H1 (cell line): ENCODE measurements around the gene GALNT11. TPM values are rescaled to one million over a fixed set of nuclear protein-coding genes. Genes with fewer than 3 reads are reported as not detected.

Experiments
- CTCF ChIA-PET: fragments of 300-600 bp; sonication (Branson Sonifier 250); formaldehyde crosslinking; loops from one replicate; lab custom pipeline; 2021; ENCODE audit not compliant: partially characterized antibody; lab: Charles Lee
- POLR2A ChIA-PET: fragments of 300-600 bp; sonication (Branson Sonifier 250); formaldehyde crosslinking; loops from one replicate; lab custom pipeline; 2021; ENCODE audit warnings: inconsistent platforms; ENCODE audit not compliant: partially characterized antibody; lab: Charles Lee
- DNase-seq, 2 experiments: peaks; one replicate each; pipeline versions ENCODE4 v3.0.0 to v3.0.0-alpha.2; 2010 to 2022; ENCODE audit warnings: low spot score in 2 of 2, low read depth in 1 of 2, mixed read lengths in 1 of 2
- FAIRE-seq: peaks from 2 replicates; lab custom pipeline; 2011; peaks lifted over from hg19 to GRCh38; lab: Jason Lieb, UNC
- H2AFZ ChIP-seq: 2 replicates; pipeline ENCODE4 v1.8.1; 2012; ENCODE audit warnings: low read length, inconsistent platforms
- H2AK5ac ChIP-seq: 2 replicates; pipeline ENCODE4 v1.6.1; 2013; ENCODE audit warnings: low read depth, low read length
- H2BK120ac ChIP-seq: replicated peaks from 2 replicates; pipeline ENCODE3; 2013; ENCODE audit warnings: low read depth, low read length, inconsistent platforms
- H2BK12ac ChIP-seq: 2 replicates; pipeline ENCODE4 v1.6.1; 2013; ENCODE audit warnings: low read depth, low read length
- H2BK15ac ChIP-seq: 2 replicates; pipeline ENCODE4 v1.6.1; 2013; ENCODE audit warnings: low read length
- H2BK20ac ChIP-seq: 2 replicates; pipeline ENCODE4 v1.6.1; 2013; ENCODE audit warnings: low read length
- H2BK5ac ChIP-seq: 2 replicates; pipeline ENCODE4 v1.6.1; 2013; ENCODE audit warnings: low read depth, low read length
- H3K14ac ChIP-seq: 2 replicates; pipeline ENCODE4 v1.6.1; 2013; ENCODE audit warnings: inconsistent platforms; ENCODE audit not compliant: insufficient read length
- H3K18ac ChIP-seq: 2 replicates; pipeline ENCODE4 v1.6.1; 2013; ENCODE audit warnings: low read length; ENCODE audit errors: extremely low read depth
- H3K23ac ChIP-seq: 2 replicates; pipeline ENCODE4 v1.6.1; 2013; ENCODE audit warnings: inconsistent platforms; ENCODE audit not compliant: insufficient read length
- H3K23me2 ChIP-seq: 2 replicates; pipeline ENCODE4 v1.6.1; 2013; ENCODE audit warnings: low read depth, low read length
- H3K27ac ChIP-seq: 2 replicates; pipeline ENCODE4 v1.6.1; 2011; ENCODE audit warnings: low read depth, low read length, inconsistent platforms
- H3K27me3 ChIP-seq, 4 experiments: replicated peaks in 1 of 4; 1 replicate in 1 of 4; 2 replicates in 3 of 4; pipeline versions ENCODE4 v1.6.1 to v1.8.1; 2011 to 2013; ENCODE audit warnings: low read length in 3 of 4, mild to moderate bottlenecking in 3 of 4, inconsistent platforms in 2 of 4, mixed read lengths in 2 of 4, moderate library complexity in 1 of 4; ENCODE audit not compliant: control insufficient read depth in 3 of 4, insufficient read depth in 3 of 4; ENCODE audit errors: extremely low read depth in 1 of 4
- H3K36me3 ChIP-seq, 4 experiments: 2 replicates each; pipeline versions ENCODE4 v1.6.1 to v1.8.1; 2011 to 2013; ENCODE audit warnings: mild to moderate bottlenecking in 4 of 4, low read length in 3 of 4, moderate library complexity in 2 of 4, control low read depth in 1 of 4, inconsistent platforms in 1 of 4; ENCODE audit not compliant: insufficient read depth in 4 of 4, control insufficient read depth in 2 of 4
- H3K4ac ChIP-seq: replicated peaks from 2 replicates; pipeline ENCODE3; 2013; ENCODE audit warnings: low read length, low read depth, mixed read lengths, inconsistent platforms; ENCODE audit not compliant: insufficient read length
- H3K4me1 ChIP-seq, 4 experiments: replicated peaks in 1 of 4; 1 replicate in 1 of 4; 2 replicates in 3 of 4; pipeline versions ENCODE4 v1.6.1 to v1.8.1; 2011 to 2013; ENCODE audit warnings: low read length in 3 of 4, inconsistent platforms in 2 of 4, mixed read lengths in 1 of 4; ENCODE audit not compliant: insufficient read depth in 4 of 4, control insufficient read depth in 3 of 4
- H3K4me2 ChIP-seq, 2 experiments: 2 replicates each; pipeline versions ENCODE4 v1.6.1 to v1.8.1; 2011 to 2013; ENCODE audit warnings: low read depth in 2 of 2, low read length in 2 of 2, control low read depth in 1 of 2, inconsistent platforms in 1 of 2, mild to moderate bottlenecking in 1 of 2; ENCODE audit not compliant: insufficient read depth in 1 of 2
- H3K4me3 ChIP-seq, 4 experiments: fragments of 200-600, 300-600 bp in 1 of 4; sonication (generic), shearing (Covaris generic), sonication (Bioruptor Twin) in 1 of 4; 2 replicates each; pipeline versions ENCODE4 v1.5.1 to v1.8.1; 2011 to 2016; ENCODE audit warnings: low read length in 4 of 4, low read depth in 3 of 4, control low read depth in 2 of 4, inconsistent platforms in 2 of 4, mild to moderate bottlenecking in 2 of 4, mixed read lengths in 1 of 4, moderate library complexity in 1 of 4; ENCODE audit not compliant: insufficient read depth in 2 of 4; ENCODE audit errors: extremely low read depth in 1 of 4
- H3K56ac ChIP-seq: replicated peaks from 2 replicates; pipeline ENCODE3; 2013; ENCODE audit warnings: low read depth, mild to moderate bottlenecking, mixed read lengths, low read length, inconsistent platforms; ENCODE audit not compliant: insufficient read length
- H3K79me1 ChIP-seq: 2 replicates; pipeline ENCODE4 v1.6.1; 2013; ENCODE audit warnings: low read depth, low read length, control low read depth
- H3K79me2 ChIP-seq, 2 experiments: 2 replicates each; pipeline versions ENCODE4 v1.6.1 to v1.8.1; 2012 to 2013; ENCODE audit warnings: low read length in 2 of 2, mild to moderate bottlenecking in 2 of 2, inconsistent platforms in 1 of 2; ENCODE audit not compliant: insufficient read depth in 2 of 2, control insufficient read depth in 1 of 2
- H3K9ac ChIP-seq, 4 experiments: replicated peaks in 1 of 4; 1 replicate in 1 of 4; 2 replicates in 3 of 4; pipeline versions ENCODE4 v1.6.1 to v1.8.1; 2011 to 2013; ENCODE audit warnings: low read depth in 3 of 4, low read length in 3 of 4, control low read depth in 2 of 4, mild to moderate bottlenecking in 2 of 4, moderate library complexity in 2 of 4, inconsistent platforms in 1 of 4; ENCODE audit errors: extremely low read depth in 1 of 4
- H3K9me3 ChIP-seq, 2 experiments: 2 replicates each; pipeline versions ENCODE4 v1.6.1 to v1.8.1; 2012 to 2013; ENCODE audit warnings: mild to moderate bottlenecking in 2 of 2, moderate library complexity in 2 of 2, control low read depth in 1 of 2, inconsistent platforms in 1 of 2, low read depth in 1 of 2, low read length in 1 of 2, mixed read lengths in 1 of 2; ENCODE audit not compliant: insufficient read depth in 2 of 2
- H4K20me1 ChIP-seq, 2 experiments: replicated peaks in 1 of 2; 2 replicates each; pipeline versions ENCODE3 to v1.8.1; 2011 to 2013; ENCODE audit warnings: inconsistent platforms in 2 of 2, low read length in 2 of 2, mild to moderate bottlenecking in 1 of 2; ENCODE audit not compliant: insufficient read depth in 2 of 2, control insufficient read depth in 1 of 2
- H4K5ac ChIP-seq: 2 replicates; pipeline ENCODE4 v1.6.1; 2013; ENCODE audit warnings: low read length, low read depth, mixed read lengths, inconsistent platforms; ENCODE audit not compliant: insufficient read length
- H4K8ac ChIP-seq: 2 replicates; pipeline ENCODE4 v1.8.0; 2013; ENCODE audit warnings: mild to moderate bottlenecking, moderate library complexity, low read length, inconsistent platforms; ENCODE audit not compliant: insufficient read depth; ENCODE audit errors: extremely low read depth
- H4K91ac ChIP-seq: replicated peaks from 2 replicates; pipeline ENCODE3; 2013; ENCODE audit warnings: low read length, mixed read lengths, inconsistent platforms; ENCODE audit not compliant: insufficient read length
- BACH1 ChIP-seq: IDR thresholded peaks from 2 replicates; pipeline ENCODE4 v1.6.1; 2012; ENCODE audit warnings: low read length, improper control_type of control experiment
- CREB1 ChIP-seq: IDR thresholded peaks from 2 replicates; pipeline ENCODE4 v1.6.1; 2012; ENCODE audit warnings: inconsistent platforms
- GABPA ChIP-seq: IDR thresholded peaks from 2 replicates; pipeline ENCODE4 v1.6.1; 2011; ENCODE audit warnings: mild to moderate bottlenecking, low read length, moderate library complexity, borderline replicate concordance; ENCODE audit not compliant: insufficient read depth
- POU5F1 ChIP-seq: IDR thresholded peaks from 2 replicates; pipeline ENCODE4 v1.6.1; 2011; ENCODE audit warnings: low read depth, mild to moderate bottlenecking, low read length, moderate library complexity
- RAD21 ChIP-seq, 2 experiments: IDR thresholded peaks in 1 of 2; conservative IDR thresholded peaks in 1 of 2; 2 replicates each; pipeline ENCODE4 v1.6.1; 2011; ENCODE audit warnings: low read depth in 2 of 2, low read length in 2 of 2, improper control_type of control experiment in 1 of 2, inconsistent platforms in 1 of 2, mild to moderate bottlenecking in 1 of 2, moderate library complexity in 1 of 2
- RBBP5 ChIP-seq: IDR thresholded peaks from 2 replicates; pipeline ENCODE4 v1.7.1; 2012; ENCODE audit warnings: low read depth, mild to moderate bottlenecking, inconsistent platforms, low read length, moderate library complexity, borderline replicate concordance
- SAP30 ChIP-seq: fragments of 300-600 bp; sonication (generic); IDR thresholded peaks from 2 replicates; pipeline ENCODE4 v1.7.1; 2012; ENCODE audit warnings: low read length, moderate library complexity, mild to moderate bottlenecking, inconsistent platforms; ENCODE audit not compliant: insufficient read depth, insufficient replicate concordance
- SIN3A ChIP-seq, 2 experiments: IDR thresholded peaks in 1 of 2; conservative IDR thresholded peaks in 1 of 2; 2 replicates each; pipeline ENCODE4 v1.6.1; 2011 to 2012; ENCODE audit warnings: low read length in 2 of 2, improper control_type of control experiment in 1 of 2, low read depth in 1 of 2, mild to moderate bottlenecking in 1 of 2
- WGBS, 2 experiments: shearing (Covaris generic) in 1 of 2; methylation state at CpG; one replicate each; pipeline versions ENCODE4 v1.1.6 to v1.1.7; 2013 to 2015; ENCODE audit warnings: low lambda C conversion rate in 2 of 2, mixed read lengths in 2 of 2, inconsistent platforms in 1 of 2, low coverage in 1 of 2, missing lambda C conversion rate in 1 of 2; ENCODE audit not compliant: insufficient replicate concordance in 2 of 2, insufficient coverage in 1 of 2, insufficient read length in 1 of 2; ENCODE audit errors: extremely low coverage in 1 of 2, missing lambda C conversion rate in 1 of 2; 5-methylcytosine and 5-hydroxymethylcytosine counted together
- polyA plus RNA-seq, 7 experiments: library from polyadenylated mRNA; depleted of rRNA in 3 of 7; stranded (reverse) in 5 of 7; unstranded in 2 of 7; fragments of >200 nt in 5 of 7; fragments of 200-250 nt in 2 of 7; gene quantifications; 1 replicate in 5 of 7; 2 replicates in 1 of 7; 4 replicates in 1 of 7; pipeline versions ENCODE4 v1.2.1 to v1.2.3, GENCODE V29; 2011 to 2013; ENCODE audit warnings: missing spikeins in 2 of 7, mixed read lengths in 2 of 7
- total RNA-seq: library from RNA; stranded (reverse); fragmentation: NEBNext Ultra II Directional; extraction: Animal tissue kit (Norgen Biotek cat#: 25700); gene quantifications from 2 replicates; pipeline ENCODE4 v1.2.1, GENCODE V29; 2021
- TF ChIP-seq, protein P1 (sequence below), 3 experiments: IDR thresholded peaks; 1 replicate in 2 of 3; 2 replicates in 1 of 3; pipeline versions ENCODE4 v1.5.1 to v1.6.1; 2011; ENCODE audit warnings: low read length in 3 of 3, mild to moderate bottlenecking in 3 of 3, inconsistent platforms in 2 of 3, low read depth in 1 of 3, moderate library complexity in 1 of 3; ENCODE audit not compliant: insufficient read depth in 1 of 3; ENCODE audit errors: control extremely low read depth in 1 of 3
- TF ChIP-seq, protein P2 (sequence below): IDR thresholded peaks from 2 replicates; pipeline ENCODE4 v1.6.1; 2011; ENCODE audit warnings: low read length, improper control_type of control experiment

Gene GALNT11
- total and polyA plus RNA-seq, 2 of the 8 experiments (the other 6 are each of a cell fraction or from before 2014, with no cell fraction given), result 20.5 to 23.2 TPM

DNA sequence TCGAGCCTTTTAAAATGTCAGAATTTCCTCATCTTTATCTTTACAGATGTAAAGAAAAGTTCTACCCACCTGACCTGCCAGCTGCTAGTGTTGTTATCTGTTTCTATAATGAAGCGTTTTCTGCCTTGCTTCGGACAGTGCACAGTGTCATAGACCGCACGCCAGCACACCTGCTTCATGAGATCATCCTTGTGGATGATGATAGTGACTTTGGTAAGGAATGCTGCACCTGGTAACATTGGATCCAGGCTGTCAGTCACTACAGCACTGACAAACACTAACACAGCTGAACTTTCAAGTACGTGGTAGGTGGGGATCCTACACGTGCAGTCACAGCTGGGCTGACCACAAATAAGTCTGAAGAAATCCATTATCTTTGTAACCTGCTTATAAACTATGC, 77.6 kb downstream of the GALNT11 start:
- Histone ChIP-seq H3K36me3 (peaks cover 0 to 7% (median 3%) of the 10 kb centered on the region in 4 experiments; a peak in 3 of 8 replicates), H3K9ac (no peak overlapping the region), H2BK20ac (no peak overlapping the region), H3K4ac (no peak overlapping the region), H3K14ac (no peak overlapping the region), H3K56ac (no peak overlapping the region), H3K4me3 (no peak overlapping the region), H3K27ac (no peak overlapping the region), H3K9me3 (no peaks in the 10 kb centered on the region), H2AFZ (no peak overlapping the region), H4K91ac (no peak overlapping the region), H3K4me1 (no peaks in the 10 kb centered on the region), H3K27me3 (no peaks in the 10 kb centered on the region), H4K20me1 (no peaks in the 10 kb centered on the region), H3K18ac (no peak overlapping the region), H3K4me2 (no peak overlapping the region), H3K23ac (no peak overlapping the region), H3K79me2 (no peaks in the 10 kb centered on the region), H2AK5ac (no peak overlapping the region), H2BK15ac (no peak overlapping the region), H2BK5ac (no peak overlapping the region), H2BK12ac (no peak overlapping the region), H3K23me2 (no peaks in the 10 kb centered on the region), H4K5ac (no peak overlapping the region), H3K79me1 (no peaks in the 10 kb centered on the region), H2BK120ac (no peak overlapping the region), H4K8ac (no peak overlapping the region)
- DNase-seq, result no peak
- WGBS, 2 experiments, result 91% methylated on average over 7 of the region's 7 CpGs; no CpG with 5 or more reads in 1 of the 2 experiments
- POLR2A ChIA-PET, result no interaction called here
- FAIRE-seq, result no peak
- CTCF ChIA-PET, result interaction anchor here (1.5 kb wide), 1 partner anchor 27 kb away, joined by 4 read pairs; no protein-coding TSS in a partner anchor
- no peak for TF ChIP-seq RAD21 (IDR thresholded peaks at IDR 0.05 in 1 of 2, conservative IDR thresholded peaks at IDR 0.05 in 1 of 2; ENCODE audit: low read depth in 2 of 2, low read length in 2 of 2)
- no peak for TF ChIP-seq BACH1
- TF ChIP-seq, protein P1, sequence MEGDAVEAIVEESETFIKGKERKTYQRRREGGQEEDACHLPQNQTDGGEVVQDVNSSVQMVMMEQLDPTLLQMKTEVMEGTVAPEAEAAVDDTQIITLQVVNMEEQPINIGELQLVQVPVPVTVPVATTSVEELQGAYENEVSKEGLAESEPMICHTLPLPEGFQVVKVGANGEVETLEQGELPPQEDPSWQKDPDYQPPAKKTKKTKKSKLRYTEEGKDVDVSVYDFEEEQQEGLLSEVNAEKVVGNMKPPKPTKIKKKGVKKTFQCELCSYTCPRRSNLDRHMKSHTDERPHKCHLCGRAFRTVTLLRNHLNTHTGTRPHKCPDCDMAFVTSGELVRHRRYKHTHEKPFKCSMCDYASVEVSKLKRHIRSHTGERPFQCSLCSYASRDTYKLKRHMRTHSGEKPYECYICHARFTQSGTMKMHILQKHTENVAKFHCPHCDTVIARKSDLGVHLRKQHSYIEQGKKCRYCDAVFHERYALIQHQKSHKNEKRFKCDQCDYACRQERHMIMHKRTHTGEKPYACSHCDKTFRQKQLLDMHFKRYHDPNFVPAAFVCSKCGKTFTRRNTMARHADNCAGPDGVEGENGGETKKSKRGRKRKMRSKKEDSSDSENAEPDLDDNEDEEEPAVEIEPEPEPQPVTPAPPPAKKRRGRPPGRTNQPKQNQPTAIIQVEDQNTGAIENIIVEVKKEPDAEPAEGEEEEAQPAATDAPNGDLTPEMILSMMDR (IDR thresholded peaks at IDR 0.05; ENCODE audit: control extremely low read depth in 1 of 3, insufficient read depth in 1 of 3, low read depth in 1 of 3, low read length in 3 of 3), result no peak
- TF ChIP-seq CREB1, result no peak
- TF ChIP-seq GABPA, result no peak
- no peak for TF ChIP-seq SAP30
- TF ChIP-seq POU5F1, result no peak
- no peak for TF ChIP-seq RBBP5
- no peak for TF ChIP-seq SIN3A (conservative IDR thresholded peaks at IDR 0.05 in 1 of 2, IDR thresholded peaks at IDR 0.05 in 1 of 2; ENCODE audit: low read depth in 1 of 2, low read length in 2 of 2)
- TF ChIP-seq, protein P2, sequence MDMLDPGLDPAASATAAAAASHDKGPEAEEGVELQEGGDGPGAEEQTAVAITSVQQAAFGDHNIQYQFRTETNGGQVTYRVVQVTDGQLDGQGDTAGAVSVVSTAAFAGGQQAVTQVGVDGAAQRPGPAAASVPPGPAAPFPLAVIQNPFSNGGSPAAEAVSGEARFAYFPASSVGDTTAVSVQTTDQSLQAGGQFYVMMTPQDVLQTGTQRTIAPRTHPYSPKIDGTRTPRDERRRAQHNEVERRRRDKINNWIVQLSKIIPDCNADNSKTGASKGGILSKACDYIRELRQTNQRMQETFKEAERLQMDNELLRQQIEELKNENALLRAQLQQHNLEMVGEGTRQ, result no peak
